Type B pancreatic cell (in vitro differentiated cells): Measurements from ENCODE around the gene MZB1. TPM values are rescaled to one million over a fixed set of nuclear protein-coding genes. Genes with fewer than 3 reads are reported as not detected.

Experiments used
- DNase-seq: peaks from one replicate; pipeline ENCODE4 v3.0.0; 2021; ENCODE audit warnings: mixed read lengths; ENCODE audit not compliant: unreplicated experiment; ENCODE audit errors: extremely low spot score
- H3K27ac Mint-ChIP-seq: 2 replicates; pipeline ENCODE4 v1.8.0; 2021; ENCODE audit warnings: mild to moderate bottlenecking, mixed read lengths
- H3K27me3 Mint-ChIP-seq: 2 replicates; pipeline ENCODE4 v1.8.0; 2021; ENCODE audit warnings: mixed read lengths
- H3K36me3 Mint-ChIP-seq: 2 replicates; pipeline ENCODE4 v1.8.0; 2021; ENCODE audit warnings: mixed read lengths
- H3K4me1 Mint-ChIP-seq: one replicate; pipeline ENCODE4 v1.8.0; 2021; ENCODE audit warnings: mixed read lengths; ENCODE audit not compliant: unreplicated experiment
- H3K4me3 Mint-ChIP-seq: 2 replicates; pipeline ENCODE4 v1.8.0; 2021; ENCODE audit warnings: mild to moderate bottlenecking, mixed read lengths
- H3K9me3 Mint-ChIP-seq: 2 replicates; pipeline ENCODE4 v1.8.0; 2021; ENCODE audit warnings: mixed read lengths
- total RNA-seq: library from RNA; stranded (reverse); gene quantifications from 2 replicates; pipeline ENCODE4 v1.2.1, GENCODE V29; 2021; ENCODE audit warnings: low replicate concordance
- TF ChIP-seq, protein P1 (sequence below): fragments of 200-600 bp; sonication (generic); conservative IDR thresholded peaks from 2 replicates; pipeline ENCODE4 v1.5.0; 2021; ENCODE audit warnings: antibody characterized with exemption, mild to moderate bottlenecking

Gene MZB1
- total RNA-seq, 1 donor from 2014 or later, result 0.22 TPM

DNA sequence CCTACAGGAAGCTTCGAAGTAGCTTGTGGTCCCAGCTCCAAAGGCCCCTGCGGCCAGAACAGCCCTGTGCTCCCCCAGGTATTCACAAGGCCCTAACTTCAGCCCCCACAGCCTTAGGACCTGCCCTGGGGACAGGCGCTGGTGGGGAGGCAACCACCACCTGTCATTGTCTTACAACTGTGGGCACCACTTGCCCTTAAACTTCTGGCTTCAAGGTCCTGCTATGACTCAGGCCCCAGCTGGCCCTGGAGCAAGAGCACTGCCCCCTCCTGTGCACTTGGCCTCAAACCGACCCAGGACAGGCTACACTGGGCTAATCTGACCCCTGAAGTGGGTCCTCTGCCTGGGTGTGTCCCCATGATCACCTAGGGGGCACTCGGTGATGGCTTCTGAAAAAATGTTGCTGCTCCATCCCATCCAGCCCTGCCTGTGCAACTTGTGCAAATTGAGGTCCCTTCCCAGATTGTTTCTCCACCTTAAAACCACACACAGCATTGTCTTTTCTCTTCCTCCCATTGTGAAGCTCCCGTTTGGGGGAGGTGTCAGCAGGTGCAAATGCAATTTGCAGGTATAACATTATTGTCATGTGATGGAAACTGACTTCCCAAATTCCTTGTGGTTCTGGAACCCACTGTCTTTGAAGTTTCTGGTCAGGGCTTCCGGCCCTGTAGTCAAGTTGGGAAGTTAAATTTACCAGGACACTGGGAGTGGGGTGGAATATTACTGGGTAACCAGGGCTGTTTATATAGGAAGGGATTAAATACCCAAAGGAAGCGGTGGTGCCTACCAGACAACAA, 6.3 kb upstream of the MZB1 start:
- DNase-seq, result no peak
- TF ChIP-seq, protein P1, sequence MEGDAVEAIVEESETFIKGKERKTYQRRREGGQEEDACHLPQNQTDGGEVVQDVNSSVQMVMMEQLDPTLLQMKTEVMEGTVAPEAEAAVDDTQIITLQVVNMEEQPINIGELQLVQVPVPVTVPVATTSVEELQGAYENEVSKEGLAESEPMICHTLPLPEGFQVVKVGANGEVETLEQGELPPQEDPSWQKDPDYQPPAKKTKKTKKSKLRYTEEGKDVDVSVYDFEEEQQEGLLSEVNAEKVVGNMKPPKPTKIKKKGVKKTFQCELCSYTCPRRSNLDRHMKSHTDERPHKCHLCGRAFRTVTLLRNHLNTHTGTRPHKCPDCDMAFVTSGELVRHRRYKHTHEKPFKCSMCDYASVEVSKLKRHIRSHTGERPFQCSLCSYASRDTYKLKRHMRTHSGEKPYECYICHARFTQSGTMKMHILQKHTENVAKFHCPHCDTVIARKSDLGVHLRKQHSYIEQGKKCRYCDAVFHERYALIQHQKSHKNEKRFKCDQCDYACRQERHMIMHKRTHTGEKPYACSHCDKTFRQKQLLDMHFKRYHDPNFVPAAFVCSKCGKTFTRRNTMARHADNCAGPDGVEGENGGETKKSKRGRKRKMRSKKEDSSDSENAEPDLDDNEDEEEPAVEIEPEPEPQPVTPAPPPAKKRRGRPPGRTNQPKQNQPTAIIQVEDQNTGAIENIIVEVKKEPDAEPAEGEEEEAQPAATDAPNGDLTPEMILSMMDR, result no peak
- H3K27me3 Mint-ChIP-seq, result peaks cover 46% of the 10 kb centered on the region
- no peak overlapping the region for H3K27ac Mint-ChIP-seq
- peaks cover 4% of the 10 kb centered on the region for H3K36me3 Mint-ChIP-seq
- peak overlapping the region; percentile 16 for H3K4me3 Mint-ChIP-seq
- peaks cover 4% of the 10 kb centered on the region for H3K4me1 Mint-ChIP-seq
- no peaks in the 10 kb centered on the region for H3K9me3 Mint-ChIP-seq

DNA sequence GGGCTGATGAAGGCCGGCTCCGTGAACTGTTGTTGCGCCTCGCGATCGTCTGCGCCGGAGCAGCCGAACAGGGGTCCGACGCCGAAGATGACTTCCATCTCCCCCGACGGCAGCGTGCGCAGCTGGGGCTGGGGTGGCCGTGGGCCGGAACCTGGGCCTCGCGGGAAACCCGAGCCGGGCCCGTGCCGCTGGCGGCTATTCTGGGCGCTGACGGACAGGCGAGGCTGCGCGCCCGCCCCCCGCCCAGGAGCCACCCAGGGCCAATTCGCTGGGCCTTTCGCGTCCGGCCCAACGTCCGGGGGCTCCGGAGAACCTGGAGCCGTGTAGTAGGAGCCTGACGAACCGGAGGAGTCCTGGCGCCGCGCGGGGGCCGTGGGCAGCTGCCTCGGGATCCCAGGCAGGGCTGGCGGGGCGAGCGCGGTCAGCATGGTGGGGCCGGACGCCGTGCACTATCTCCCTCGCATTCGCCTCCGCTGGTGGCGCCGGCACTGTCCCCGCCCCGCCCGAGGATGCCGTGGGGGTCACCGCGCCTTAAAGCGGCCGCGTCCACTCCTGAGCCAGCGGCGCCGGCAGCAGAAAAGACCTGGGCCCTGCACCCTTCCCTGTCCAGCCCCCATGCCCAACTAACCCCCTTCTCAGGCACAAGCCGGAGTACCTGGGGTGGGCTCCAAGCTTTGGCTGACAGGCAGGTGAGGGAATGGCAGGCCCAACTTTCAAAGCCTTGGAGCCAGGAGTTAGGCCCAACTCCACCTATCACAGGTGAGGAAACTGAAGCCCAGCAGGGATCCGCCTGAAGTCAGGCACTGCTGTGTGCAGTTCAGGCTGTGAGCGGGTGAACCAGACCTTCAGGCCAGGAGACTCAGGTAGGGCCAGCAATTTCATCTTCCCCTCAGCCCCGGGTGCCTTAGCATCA, 5.2 kb upstream of the MZB1 start, which contains the start of gene PROB1:
TSS of gene PROB1 (minus strand) at position 451 of the 913 bp plus-strand sequence. CDS start at position 428, 23 bp downstream.
- peaks cover 4% of the 10 kb centered on the region for H3K4me1 Mint-ChIP-seq
- no peak within 1 kb of the TSS for H3K27ac Mint-ChIP-seq
- TF ChIP-seq, protein P1, result no peak
- H3K9me3 Mint-ChIP-seq, result no peaks in the 10 kb centered on the region
- H3K27me3 Mint-ChIP-seq, result peaks cover 52% of the 10 kb centered on the region
- no peak for DNase-seq
- H3K4me3 Mint-ChIP-seq, result peak within 1 kb of the TSS; percentile 57
- H3K36me3 Mint-ChIP-seq, result peaks cover 4% of the 10 kb centered on the region

DNA sequence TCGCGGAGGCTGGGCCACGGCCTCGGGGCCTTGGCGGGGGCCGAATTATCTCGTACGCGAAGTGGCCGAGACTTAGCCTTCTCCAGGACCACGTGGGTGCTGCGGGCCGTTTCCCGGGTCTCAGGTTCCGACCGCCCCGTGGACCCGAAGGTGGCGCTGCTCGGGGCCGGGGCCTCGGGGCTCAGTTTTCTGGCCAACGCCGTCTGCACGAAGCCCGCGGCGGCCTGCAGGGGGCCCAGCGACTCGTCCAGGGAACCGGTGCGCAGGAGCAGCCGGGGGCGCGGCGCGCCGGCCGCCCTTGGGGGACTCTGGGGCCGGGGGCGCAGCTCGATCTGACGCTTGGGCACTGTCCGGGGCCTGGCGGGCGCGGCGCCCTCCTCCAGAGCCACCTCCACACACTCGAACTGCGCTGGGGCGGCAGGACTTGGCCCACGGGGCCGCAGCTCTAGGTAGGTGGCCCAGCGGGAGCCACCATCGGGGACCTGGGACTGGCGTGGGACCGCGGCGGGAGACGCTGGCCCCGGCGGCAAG, 4.5 kb upstream of the MZB1 start:
- Mint-ChIP-seq H3K36me3 (peaks cover 4% of the 10 kb centered on the region), H3K4me1 (peaks cover 4% of the 10 kb centered on the region), H3K9me3 (no peaks in the 10 kb centered on the region), H3K27ac (no peak overlapping the region), H3K4me3 (no peak overlapping the region), H3K27me3 (peaks cover 52% of the 10 kb centered on the region)
- DNase-seq, result no peak
- TF ChIP-seq, protein P1, result peak; percentile 74

DNA sequence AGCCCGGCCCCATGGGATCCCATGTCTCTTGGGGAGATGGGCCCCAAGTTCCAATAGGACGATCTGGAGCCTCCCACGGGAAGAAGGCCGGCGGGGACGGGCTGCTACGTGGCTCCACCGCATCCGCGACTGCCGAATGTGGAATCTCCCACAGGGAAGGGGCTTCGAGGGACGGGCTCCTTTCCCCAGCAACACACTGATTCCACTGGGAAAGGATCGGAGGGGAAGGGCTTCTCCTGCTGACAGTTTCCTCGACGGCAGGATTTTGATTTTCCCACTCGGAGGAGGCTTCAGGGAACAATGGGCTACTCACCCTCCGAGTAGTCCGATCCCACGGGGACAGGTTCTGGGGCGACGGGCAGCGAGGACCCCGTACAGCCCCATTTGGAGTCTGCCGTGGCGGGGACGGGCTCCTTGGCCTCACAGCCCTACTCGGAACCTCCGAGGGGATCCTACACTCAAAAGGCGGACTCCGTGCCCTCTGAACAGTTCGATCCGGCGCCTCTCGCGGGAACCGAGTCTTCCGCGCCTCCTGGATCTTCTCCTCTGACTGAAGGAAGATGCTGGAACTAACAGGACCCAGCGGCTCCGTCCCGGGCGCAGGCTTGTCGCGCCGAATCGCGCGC, 3.9 kb upstream of the MZB1 start:
- peaks cover 52% of the 10 kb centered on the region for H3K27me3 Mint-ChIP-seq
- H3K36me3 Mint-ChIP-seq, result peaks cover 4% of the 10 kb centered on the region
- TF ChIP-seq, protein P1, result no peak
- H3K4me1 Mint-ChIP-seq, result peaks cover 4% of the 10 kb centered on the region
- peak overlapping the region; percentile 86 for H3K4me3 Mint-ChIP-seq
- H3K9me3 Mint-ChIP-seq, result no peaks in the 10 kb centered on the region
- DNase-seq, result no peak
- H3K27ac Mint-ChIP-seq, result peak overlapping the region; percentile 61
